ENCODE data around the gene TCFL5. TPM values are rescaled to one million over a fixed set of nuclear protein-coding genes. Genes with fewer than 3 reads are reported as not detected.
A peak's percentile ranks its signal among the peaks of the same experiment; 100 is the strongest.

TCFL5 gene
- total RNA-seq, 1 donor from 2014 or later: 5.8 TPM

DNA sequence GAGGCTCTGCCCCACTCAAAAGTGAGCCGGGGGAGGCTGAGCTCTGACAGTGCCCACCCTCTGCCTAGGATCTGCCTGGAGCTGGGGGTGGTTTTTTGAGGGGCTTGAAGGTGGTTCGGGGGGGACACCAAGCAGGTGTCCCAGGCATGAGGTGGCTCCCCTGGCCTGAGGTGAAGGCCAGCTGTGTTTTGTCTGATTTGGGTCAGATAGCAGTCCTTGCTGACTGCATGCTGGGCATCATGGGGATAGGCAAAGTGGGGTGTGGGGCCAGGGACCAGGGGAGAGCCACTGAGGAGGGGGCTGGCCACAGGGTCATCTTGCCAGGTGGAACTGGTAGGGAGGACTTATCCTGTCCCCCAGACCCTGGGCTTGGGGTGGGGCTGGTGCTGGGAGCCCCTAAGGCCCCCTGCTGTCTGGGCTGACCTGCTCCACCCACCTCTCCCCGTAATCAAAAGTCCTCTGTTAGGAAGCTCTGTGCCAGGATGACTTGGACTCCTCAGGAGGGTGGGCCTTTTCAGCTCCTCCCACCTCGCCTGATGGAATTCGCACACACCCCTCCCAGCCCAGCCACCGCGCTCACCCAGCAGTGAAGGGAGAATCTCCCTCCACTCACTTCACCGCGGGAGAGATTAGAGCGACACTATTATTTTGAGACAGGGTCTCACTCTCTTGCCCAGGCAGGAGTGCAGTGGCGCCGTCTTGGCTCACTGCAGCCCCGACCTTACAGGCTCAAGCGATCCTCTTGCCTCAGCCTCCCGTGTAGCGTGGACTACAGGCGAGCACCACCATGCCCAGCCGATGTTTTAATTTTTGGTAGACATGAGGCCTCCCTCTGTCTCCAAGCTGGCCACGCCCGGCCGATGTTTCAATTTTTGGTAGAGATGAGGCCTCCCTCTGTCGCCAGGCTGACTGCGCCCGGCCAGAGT lies 46.3 kb downstream of the TCFL5 start:
- DNase-seq (ENCODE audit: low spot score): no peak
- Mint-ChIP-seq H3K4me3 (no peak overlapping the region), H3K36me3 (ENCODE audit: low read depth) (peaks cover 10% of the 10 kb centered on the region), H3K9me3 (no peaks in the 10 kb centered on the region), H3K27ac (no peak overlapping the region), H3K27me3 (ENCODE audit: insufficient read depth) (peaks cover 22% of the 10 kb centered on the region), H3K4me1 (ENCODE audit: low read depth) (no peaks in the 10 kb centered on the region)
- intact Hi-C loops (cut with micrococcal nuclease): no loop called here

DNA sequence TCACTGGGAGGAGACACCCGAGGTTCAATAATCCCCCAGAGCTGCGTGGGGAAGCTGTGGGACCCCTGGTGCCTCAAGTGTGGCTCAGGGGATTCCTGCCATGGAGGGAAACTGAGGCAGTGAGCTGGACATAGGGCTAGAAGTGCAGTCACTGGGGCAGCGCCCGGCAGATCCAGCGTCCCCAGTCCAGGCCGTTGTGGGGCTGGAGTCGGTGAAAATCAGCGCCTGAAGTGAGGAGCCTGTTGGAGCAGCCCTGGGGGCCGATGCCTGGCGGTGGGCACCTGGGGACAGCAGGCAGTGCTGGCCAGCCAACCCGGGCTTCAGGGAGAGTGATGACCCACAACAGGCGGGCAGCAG lies 46.9 kb downstream of the TCFL5 start:
- no peak overlapping the region for H3K27ac Mint-ChIP-seq
- DNase-seq (ENCODE audit: low spot score): no peak
- H3K27me3 Mint-ChIP-seq (ENCODE audit: insufficient read depth): peaks cover 22% of the 10 kb centered on the region
- H3K36me3 Mint-ChIP-seq (ENCODE audit: low read depth): peaks cover 10% of the 10 kb centered on the region
- H3K9me3 Mint-ChIP-seq: no peaks in the 10 kb centered on the region
- no peaks in the 10 kb centered on the region for H3K4me1 Mint-ChIP-seq (ENCODE audit: low read depth)
- intact Hi-C loops (cut with micrococcal nuclease): no loop called here
- no peak overlapping the region for H3K4me3 Mint-ChIP-seq

DNA sequence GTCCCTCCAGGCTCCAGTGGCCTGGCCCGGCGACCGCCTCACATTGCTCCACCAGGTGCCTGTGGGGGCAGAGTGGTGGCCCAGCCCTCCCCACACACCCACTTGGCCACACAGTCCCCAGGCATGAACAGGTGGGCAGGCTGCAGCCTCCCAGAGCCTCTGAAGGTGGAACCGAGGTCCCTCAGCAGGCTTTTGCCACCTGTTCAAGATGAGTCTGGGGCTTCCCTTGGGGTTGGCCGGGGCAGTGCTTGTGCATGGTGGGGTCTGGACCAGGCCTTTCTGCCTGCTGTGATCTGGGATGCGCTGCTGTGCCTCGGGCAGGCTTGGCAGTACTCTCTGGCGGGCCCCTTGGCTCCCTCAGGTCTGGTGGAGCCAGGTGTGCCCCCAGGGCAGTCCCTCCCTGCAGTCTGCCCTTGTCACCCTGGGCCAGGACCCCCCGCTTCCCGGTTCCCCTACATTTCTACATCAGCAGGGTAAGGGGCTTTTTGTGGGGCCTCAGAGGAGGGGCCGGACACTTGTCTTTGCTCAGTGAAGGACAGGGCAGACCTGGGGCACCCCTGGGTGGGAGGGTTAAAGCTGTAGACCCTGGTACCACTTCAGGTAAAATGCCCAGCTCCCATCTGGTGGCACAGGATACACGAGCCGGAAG lies 47.4 kb downstream of the TCFL5 start:
- peaks cover 22% of the 10 kb centered on the region for H3K27me3 Mint-ChIP-seq (ENCODE audit: insufficient read depth)
- H3K4me1 Mint-ChIP-seq (ENCODE audit: low read depth): no peaks in the 10 kb centered on the region
- intact Hi-C loops (cut with micrococcal nuclease): no loop called here
- no peaks in the 10 kb centered on the region for H3K9me3 Mint-ChIP-seq
- H3K36me3 Mint-ChIP-seq (ENCODE audit: low read depth): peaks cover 12% of the 10 kb centered on the region
- H3K27ac Mint-ChIP-seq: no peak overlapping the region
- H3K4me3 Mint-ChIP-seq: no peak overlapping the region
- no peak for DNase-seq (ENCODE audit: low spot score)

DNA sequence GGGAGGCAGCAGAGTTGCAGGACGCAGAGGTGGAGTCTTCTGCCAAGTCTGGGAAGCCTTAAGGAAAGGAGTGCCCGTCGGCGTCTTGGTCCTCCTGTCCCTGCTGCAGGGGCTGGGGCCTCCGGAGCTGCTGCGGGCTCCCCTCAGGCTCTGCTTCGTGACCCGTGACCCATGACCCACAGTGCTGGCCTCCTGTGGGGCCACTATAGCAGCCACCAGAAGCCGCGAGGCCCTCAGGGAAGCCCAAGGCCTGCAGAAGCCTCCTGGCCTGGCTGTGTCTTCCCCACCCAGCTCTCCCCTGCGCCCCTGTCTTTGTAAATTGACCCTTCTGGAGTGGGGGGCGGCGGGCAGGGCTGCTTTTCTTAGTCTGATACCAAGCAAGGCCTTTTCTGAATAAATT lies 48.0 kb downstream of the TCFL5 start:
- intact Hi-C loops (cut with micrococcal nuclease): no loop called here
- no peak overlapping the region for H3K27ac Mint-ChIP-seq
- peaks cover 22% of the 10 kb centered on the region for H3K27me3 Mint-ChIP-seq (ENCODE audit: insufficient read depth)
- H3K4me3 Mint-ChIP-seq: no peak overlapping the region
- peaks cover 12% of the 10 kb centered on the region for H3K36me3 Mint-ChIP-seq (ENCODE audit: low read depth)
- no peaks in the 10 kb centered on the region for H3K9me3 Mint-ChIP-seq
- no peaks in the 10 kb centered on the region for H3K4me1 Mint-ChIP-seq (ENCODE audit: low read depth)
- no peak for DNase-seq (ENCODE audit: low spot score)

DNA sequence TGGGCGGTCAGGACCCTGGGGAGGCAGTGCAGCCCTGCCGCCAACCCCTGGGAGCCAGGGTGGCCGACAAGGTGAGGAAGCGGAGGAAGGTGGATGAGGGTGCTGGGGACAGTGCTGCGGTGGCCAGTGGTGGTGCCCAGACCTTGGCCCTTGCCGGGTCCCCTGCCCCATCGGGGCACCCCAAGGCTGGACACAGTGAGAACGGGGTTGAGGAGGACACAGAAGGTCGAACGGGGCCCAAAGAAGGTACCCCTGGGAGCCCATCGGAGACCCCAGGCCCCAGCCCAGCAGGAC lies 48.8 kb downstream of the TCFL5 start:
- intact Hi-C loops (cut with micrococcal nuclease): no loop called here
- H3K27me3 Mint-ChIP-seq (ENCODE audit: insufficient read depth): peaks cover 16% of the 10 kb centered on the region
- peaks cover 17% of the 10 kb centered on the region for H3K36me3 Mint-ChIP-seq (ENCODE audit: low read depth)
- peaks cover 4% of the 10 kb centered on the region for H3K4me1 Mint-ChIP-seq (ENCODE audit: low read depth)
- no peak for DNase-seq (ENCODE audit: low spot score)
- no peak overlapping the region for H3K4me3 Mint-ChIP-seq
- H3K27ac Mint-ChIP-seq: no peak overlapping the region
- H3K9me3 Mint-ChIP-seq: no peaks in the 10 kb centered on the region

DNA sequence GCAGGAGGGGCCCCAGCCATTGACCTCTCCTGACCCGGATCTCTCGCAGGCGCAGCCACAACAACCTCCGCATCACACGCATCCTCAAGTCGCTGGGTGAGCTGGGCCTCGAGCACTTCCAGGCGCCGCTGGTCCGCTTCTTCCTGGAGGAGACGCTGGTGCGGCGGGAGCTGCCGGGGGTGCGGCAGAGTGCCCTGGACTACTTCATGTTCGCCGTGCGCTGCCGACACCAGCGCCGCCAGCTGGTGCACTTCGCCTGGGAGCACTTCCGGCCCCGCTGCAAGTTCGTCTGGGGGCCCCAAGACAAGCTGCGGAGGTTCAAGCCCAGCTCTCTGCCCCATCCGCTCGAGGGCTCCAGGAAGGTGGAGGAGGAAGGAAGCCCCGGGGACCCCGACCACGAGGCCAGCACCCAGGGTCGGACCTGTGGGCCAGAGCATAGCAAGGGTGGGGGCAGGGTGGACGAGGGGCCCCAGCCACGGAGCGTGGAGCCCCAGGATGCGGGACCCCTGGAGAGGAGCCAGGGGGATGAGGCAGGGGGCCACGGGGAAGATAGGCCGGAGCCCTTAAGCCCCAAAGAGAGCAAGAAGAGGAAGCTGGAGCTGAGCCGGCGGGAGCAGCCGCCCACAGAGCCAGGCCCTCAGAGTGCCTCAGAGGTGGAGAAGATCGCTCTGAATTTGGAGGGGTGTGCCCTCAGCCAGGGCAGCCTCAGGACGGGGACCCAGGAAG lies 49.3 kb downstream of the TCFL5 start:
- Mint-ChIP-seq H3K4me3 (no peak overlapping the region), H3K9me3 (no peaks in the 10 kb centered on the region), H3K27me3 (ENCODE audit: insufficient read depth) (peaks cover 14% of the 10 kb centered on the region), H3K27ac (no peak overlapping the region), H3K36me3 (ENCODE audit: low read depth) (peaks cover 17% of the 10 kb centered on the region), H3K4me1 (ENCODE audit: low read depth) (peaks cover 4% of the 10 kb centered on the region)
- no peak for DNase-seq (ENCODE audit: low spot score)
- intact Hi-C loops (cut with micrococcal nuclease): no loop called here

DNA sequence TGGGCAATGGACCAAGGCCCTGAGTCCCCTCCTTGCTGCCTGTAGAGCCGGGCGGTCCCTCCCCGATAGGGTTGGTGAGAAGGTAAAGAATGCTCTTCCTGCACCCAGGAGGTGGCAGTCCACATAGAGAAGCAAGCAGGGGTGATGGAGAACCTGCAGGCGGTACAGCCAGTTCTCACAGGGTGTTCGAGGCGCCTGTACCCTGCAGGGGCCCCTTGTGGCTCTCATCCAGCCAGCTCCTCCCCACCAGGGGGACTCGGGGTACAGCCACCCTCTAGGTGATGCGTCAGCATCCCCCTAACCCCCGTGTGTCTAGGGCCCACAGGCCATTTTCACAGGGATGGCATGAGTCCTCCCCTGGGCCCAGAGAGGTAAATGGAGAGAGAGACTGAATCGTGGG lies 49.9 kb downstream of the TCFL5 start:
- H3K9me3 Mint-ChIP-seq: no peaks in the 10 kb centered on the region
- H3K27ac Mint-ChIP-seq: no peak overlapping the region
- H3K4me1 Mint-ChIP-seq (ENCODE audit: low read depth): peaks cover 7% of the 10 kb centered on the region
- H3K4me3 Mint-ChIP-seq: no peak overlapping the region
- H3K27me3 Mint-ChIP-seq (ENCODE audit: insufficient read depth): peaks cover 14% of the 10 kb centered on the region
- no peak for DNase-seq (ENCODE audit: low spot score)
- intact Hi-C loops (cut with micrococcal nuclease): no loop called here
- peaks cover 19% of the 10 kb centered on the region for H3K36me3 Mint-ChIP-seq (ENCODE audit: low read depth)

DNA sequence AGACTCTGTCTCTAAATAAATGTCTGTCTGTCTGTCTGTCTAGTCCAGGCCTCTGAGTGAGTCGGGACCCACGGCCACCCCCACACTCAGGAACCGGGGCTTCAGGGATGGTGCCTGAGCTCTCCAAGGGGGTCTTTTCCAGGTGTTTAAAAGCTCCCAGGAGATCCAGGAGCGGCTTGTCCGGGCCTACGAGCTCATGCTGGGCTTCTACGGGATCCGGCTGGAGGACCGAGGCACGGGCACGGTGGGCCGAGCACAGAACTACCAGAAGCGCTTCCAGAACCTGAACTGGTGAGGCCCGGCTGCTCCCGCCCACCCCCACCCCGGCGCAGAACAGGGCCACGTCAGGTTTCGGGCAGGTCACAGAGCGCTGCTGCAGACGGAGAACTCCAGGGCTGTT lies 50.3 kb downstream of the TCFL5 start:
- H3K4me3 Mint-ChIP-seq: no peak overlapping the region
- peaks cover 11% of the 10 kb centered on the region for H3K4me1 Mint-ChIP-seq (ENCODE audit: low read depth)
- peaks cover 21% of the 10 kb centered on the region for H3K36me3 Mint-ChIP-seq (ENCODE audit: low read depth)
- no peak overlapping the region for H3K27ac Mint-ChIP-seq
- peaks cover 14% of the 10 kb centered on the region for H3K27me3 Mint-ChIP-seq (ENCODE audit: insufficient read depth)
- intact Hi-C loops (cut with micrococcal nuclease): no loop called here
- no peak for DNase-seq (ENCODE audit: low spot score)
- H3K9me3 Mint-ChIP-seq: no peaks in the 10 kb centered on the region

DNA sequence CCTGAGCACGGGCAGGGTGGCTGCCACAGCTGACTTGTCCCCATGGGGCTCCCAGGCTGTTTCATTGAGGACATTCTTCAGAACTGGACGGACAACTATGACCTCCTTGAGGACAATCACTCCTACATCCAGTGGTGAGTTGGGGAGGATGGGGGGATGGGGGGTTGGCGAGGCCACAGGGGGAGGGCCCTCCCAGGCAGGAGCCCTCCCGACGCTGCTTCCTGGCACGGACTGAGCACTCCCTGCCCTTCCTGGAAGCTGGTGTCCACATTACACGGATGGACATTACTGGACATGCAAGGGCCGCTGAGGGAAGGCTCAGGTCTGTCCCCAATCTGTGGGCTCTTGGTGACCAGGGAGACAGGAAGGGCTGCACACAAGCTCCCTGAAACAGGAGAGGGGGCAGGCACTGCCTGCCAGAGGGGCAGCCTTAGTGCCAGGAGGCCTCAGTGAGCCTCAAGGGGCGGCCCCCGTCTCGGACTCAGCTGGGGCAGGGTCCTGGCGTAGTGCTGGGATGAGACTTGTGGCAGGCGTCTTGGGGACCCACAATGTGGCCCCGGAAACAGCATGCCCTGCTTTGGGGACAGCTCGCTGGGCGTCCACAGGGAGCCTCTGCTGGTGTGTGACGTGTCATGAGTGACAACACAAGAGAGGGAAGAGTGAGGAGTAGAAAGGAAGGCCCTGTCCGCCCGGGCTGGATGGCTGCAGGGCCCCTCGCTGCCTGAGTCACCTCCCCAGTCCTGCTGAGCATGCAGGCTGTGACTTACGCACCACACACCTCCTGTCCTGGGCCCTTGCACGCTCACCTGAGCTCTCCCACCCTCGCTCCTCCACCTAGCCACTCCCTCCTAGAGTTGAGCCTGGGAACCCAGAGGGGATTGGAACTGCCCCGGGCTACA lies 51.8 kb downstream of the TCFL5 start:
- Mint-ChIP-seq H3K4me1 (ENCODE audit: low read depth) (peaks cover 15% of the 10 kb centered on the region), H3K27me3 (ENCODE audit: insufficient read depth) (no peaks in the 10 kb centered on the region), H3K4me3 (no peak overlapping the region), H3K27ac (no peak overlapping the region), H3K9me3 (no peaks in the 10 kb centered on the region), H3K36me3 (ENCODE audit: low read depth) (peaks cover 18% of the 10 kb centered on the region)
- intact Hi-C loops (cut with micrococcal nuclease): no loop called here
- no peak for DNase-seq (ENCODE audit: low spot score)

DNA sequence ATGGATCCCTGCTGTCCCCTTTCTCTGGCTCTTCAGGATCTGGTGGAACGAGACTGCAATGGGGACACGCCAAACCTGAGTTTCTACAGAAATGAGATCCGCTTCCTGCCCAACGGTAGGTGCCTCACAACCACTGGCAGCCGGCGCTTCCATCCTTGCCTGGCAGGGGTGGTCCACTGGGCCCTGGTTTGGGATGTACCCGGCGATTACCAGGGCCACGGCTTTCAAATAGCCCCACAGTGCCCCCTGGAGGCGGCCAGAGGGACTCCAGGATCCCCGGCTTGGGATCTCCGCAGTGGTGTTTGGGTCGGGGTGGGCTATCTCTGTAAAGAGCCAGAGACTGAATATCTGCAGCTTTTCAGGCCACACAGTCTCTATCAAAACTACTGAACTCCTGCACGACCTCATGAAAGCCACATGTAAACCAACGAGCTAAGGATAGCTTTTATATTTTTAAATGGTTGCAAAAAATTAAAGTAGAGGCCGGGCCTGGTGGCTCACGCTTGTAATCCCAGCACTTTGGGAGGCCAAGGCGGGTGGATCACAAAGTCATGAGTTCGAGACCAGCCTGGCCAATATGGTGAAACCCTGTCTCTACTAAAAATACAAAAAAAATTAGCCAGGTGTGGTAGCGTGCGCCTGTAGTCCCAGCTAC lies 53.3 kb downstream of the TCFL5 start:
- Mint-ChIP-seq H3K27me3 (ENCODE audit: insufficient read depth) (no peaks in the 10 kb centered on the region), H3K4me3 (peak overlapping the region; percentile 65), H3K9me3 (no peaks in the 10 kb centered on the region), H3K4me1 (ENCODE audit: low read depth) (peaks cover 21% of the 10 kb centered on the region), H3K36me3 (ENCODE audit: low read depth) (peaks cover 18% of the 10 kb centered on the region), H3K27ac (no peak overlapping the region)
- DNase-seq (ENCODE audit: low spot score): peak; percentile 59
- intact Hi-C loops (cut with micrococcal nuclease): loop anchor here (1.0 kb wide), 2 partner anchors 12 to 308 kb away; partner anchors contain the start of gene MRGBP

DNA sequence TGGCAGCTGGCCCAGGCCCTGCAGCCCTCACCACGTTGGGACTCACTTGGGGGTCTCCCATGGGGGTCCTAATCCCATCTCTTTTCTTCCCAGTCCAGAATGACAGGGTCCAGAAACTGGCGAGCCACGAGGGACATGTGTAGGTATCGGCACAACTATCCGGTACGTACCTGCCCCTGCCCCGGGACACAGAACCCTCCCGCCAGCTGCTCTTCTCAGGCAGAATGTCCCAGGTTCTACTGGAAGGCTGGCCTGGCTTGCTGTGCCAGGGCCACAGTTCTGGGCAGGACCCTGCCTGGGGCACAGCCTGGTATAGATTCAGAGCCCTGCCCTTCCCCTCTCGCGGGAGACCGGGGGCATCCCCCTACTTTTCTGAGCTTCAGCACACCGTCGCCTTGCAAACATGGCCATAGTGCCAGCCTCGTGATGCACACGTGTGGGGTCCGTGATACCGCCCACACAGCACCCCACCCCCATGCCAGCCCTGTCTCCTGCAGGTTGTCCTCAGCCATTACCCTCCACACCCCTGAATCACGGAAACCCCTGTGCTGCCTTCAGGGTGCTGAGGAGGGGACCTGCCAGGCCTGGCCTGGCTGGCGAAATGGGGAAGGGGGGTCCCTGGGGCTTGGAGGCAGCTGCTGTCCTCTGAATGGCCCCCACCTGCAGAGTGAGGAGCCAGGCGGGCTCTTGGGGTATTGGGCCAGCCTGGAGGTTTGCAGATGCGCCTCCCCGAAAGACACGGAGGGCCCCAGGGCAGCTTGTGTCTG lies 54.0 kb downstream of the TCFL5 start:
- intact Hi-C loops (cut with micrococcal nuclease): loop anchor here (1.0 kb wide), 2 partner anchors 11 to 307 kb away; partner anchors contain the start of gene MRGBP
- Mint-ChIP-seq H3K27me3 (ENCODE audit: insufficient read depth) (no peaks in the 10 kb centered on the region), H3K36me3 (ENCODE audit: low read depth) (peaks cover 15% of the 10 kb centered on the region), H3K9me3 (no peaks in the 10 kb centered on the region), H3K27ac (no peak overlapping the region), H3K4me1 (ENCODE audit: low read depth) (peaks cover 21% of the 10 kb centered on the region), H3K4me3 (peak overlapping the region; percentile 65)
- no peak for DNase-seq (ENCODE audit: low spot score)

Measured in activated T-helper 1 cell treated with anti-CD3 and anti-CD28 coated beads, Interleukin-12 subunit alpha, Interleukin-12 subunit beta, Interleukin-2, Interleukin-4 antibody, amounts not matched to agents 30 ng/mL and 10 ng/mL and 1 ng/mL, durations not matched to agents 14 hours and 24 hours and 36 hours (primary cell).